AG04449 (cell line): ENCODE data around the gene GOT1.

Source experiments
- CTCF ChIA-PET: fragments of 350-600 bp; formaldehyde crosslinking; extraction: SDS; loops from one replicate; lab custom pipeline; 2021; ENCODE audit warnings: antibody characterized with exemption; lab: Yijun Ruan, JAX
- POLR2A ChIA-PET: fragments of 400-600, 350-600 bp; formaldehyde crosslinking; extraction: SDS; loops from one replicate; lab custom pipeline; 2020; ENCODE audit warnings: antibody characterized with exemption, inconsistent platforms; lab: Yijun Ruan, JAX
- DNase-seq: peaks from one replicate; pipeline ENCODE4 v3.0.0-alpha.2; 2010; ENCODE audit warnings: low read depth, low spot score
- H3K4me3 ChIP-seq: 2 replicates; pipeline ENCODE4 v1.5.1; 2011; ENCODE audit warnings: low read depth, mild to moderate bottlenecking, control low read depth, low read length
- TF ChIP-seq, protein P1 (sequence below): IDR thresholded peaks from one replicate; pipeline ENCODE4 v1.5.1; 2011; ENCODE audit warnings: mild to moderate bottlenecking, moderate library complexity, low read length, control low read depth, inconsistent platforms; ENCODE audit not compliant: insufficient read depth; ENCODE audit errors: missing control alignments

GOT1 gene

DNA sequence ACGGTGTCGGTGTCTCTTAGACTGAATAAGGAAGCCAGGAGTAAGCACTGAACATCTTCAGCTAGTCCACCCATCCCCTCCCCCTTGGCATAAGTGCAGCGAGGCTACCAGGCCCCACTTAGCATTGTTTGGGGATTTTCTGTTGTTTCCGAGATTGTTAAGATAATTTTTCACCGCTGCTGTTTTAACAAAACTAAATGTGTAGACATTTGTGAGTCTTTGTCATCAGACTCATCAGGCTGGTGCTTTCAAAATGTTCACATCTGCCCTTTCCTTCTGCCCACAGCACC, 21.0 kb upstream of the GOT1 start:
- TF ChIP-seq, protein P1, sequence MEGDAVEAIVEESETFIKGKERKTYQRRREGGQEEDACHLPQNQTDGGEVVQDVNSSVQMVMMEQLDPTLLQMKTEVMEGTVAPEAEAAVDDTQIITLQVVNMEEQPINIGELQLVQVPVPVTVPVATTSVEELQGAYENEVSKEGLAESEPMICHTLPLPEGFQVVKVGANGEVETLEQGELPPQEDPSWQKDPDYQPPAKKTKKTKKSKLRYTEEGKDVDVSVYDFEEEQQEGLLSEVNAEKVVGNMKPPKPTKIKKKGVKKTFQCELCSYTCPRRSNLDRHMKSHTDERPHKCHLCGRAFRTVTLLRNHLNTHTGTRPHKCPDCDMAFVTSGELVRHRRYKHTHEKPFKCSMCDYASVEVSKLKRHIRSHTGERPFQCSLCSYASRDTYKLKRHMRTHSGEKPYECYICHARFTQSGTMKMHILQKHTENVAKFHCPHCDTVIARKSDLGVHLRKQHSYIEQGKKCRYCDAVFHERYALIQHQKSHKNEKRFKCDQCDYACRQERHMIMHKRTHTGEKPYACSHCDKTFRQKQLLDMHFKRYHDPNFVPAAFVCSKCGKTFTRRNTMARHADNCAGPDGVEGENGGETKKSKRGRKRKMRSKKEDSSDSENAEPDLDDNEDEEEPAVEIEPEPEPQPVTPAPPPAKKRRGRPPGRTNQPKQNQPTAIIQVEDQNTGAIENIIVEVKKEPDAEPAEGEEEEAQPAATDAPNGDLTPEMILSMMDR: no peak
- DNase-seq: no peak
- ChIA-PET CTCF (interaction anchor here (4.4 kb wide), 1 partner anchor 15 kb away, joined by 29 read pairs; no protein-coding TSS in a partner anchor), POLR2A (no interaction called here)
- H3K4me3 ChIP-seq: no peak overlapping the region

DNA sequence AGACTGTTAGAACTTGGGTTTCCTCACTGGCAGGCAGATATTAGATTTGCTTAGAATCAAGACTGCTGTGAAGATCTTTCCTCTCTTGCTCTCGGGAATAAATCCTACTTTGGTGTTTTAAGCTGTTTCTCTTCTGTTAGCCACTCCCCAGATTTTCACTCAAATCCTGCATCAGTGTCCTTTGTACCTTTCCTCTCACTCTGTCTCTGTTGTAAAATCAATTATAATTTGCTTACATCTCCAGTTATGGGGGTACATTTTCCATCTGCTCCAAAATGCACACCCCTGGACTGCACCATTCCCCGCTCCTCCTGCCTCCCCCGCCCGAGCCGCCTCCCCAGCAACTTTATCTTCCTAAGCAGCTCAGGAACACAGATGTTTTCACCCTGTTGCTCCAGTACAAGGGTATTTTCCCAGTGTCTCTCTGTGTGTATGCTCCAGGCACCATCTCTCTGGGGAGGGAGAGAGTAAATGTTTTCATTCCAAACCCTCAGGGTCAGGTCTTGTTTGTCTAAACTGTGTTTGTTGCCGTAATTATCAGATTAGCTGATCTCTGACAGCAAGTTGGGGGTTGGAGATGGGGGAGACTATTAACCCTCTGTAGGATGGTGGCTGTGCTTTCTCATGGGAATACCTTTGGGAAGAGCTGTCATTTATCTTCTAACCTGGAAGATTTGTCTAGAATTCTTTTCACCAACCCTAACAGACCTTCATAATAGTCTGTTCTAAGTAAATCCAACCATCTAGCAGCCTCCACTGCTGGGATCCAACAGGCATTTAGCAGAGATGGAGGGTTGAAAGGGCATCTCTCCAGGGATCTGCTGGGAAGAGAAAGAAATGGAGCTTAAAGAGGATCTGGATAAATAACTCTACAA, 20.4 kb upstream of the GOT1 start:
- CTCF ChIA-PET: interaction anchor here (0.9 to 4.4 kb wide), 2 partner anchors 15 to 98 kb away, joined by 3 to 29 read pairs; no protein-coding TSS in a partner anchor
- H3K4me3 ChIP-seq: no peak overlapping the region
- no peak for DNase-seq
- TF ChIP-seq, protein P1: no peak
- POLR2A ChIA-PET: no interaction called here

DNA sequence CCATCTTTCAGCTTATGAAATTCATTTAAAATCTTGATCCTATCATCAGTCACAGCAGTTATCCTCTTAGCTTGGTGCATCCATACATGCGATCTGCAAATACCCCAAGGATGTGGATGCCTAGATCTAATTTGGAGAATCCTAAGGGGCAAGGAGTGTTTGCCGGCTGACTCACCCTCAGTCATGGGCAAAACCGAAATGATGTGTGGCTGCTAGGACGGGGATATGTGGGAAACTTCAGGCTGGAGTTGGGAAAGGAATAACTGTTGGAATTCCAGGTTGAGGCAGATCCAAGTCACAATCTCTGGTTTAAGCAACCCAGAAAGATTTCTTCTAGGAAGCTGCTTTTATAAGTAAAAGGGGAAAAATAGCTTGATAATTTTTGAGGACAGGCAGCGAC, 19.7 kb upstream of the GOT1 start:
- H3K4me3 ChIP-seq: no peak overlapping the region
- TF ChIP-seq, protein P1: no peak
- ChIA-PET POLR2A (no interaction called here), CTCF (interaction anchor here (0.9 to 4.4 kb wide), 2 partner anchors 14 to 99 kb away, joined by 3 to 29 read pairs; no protein-coding TSS in a partner anchor)
- DNase-seq: no peak

DNA sequence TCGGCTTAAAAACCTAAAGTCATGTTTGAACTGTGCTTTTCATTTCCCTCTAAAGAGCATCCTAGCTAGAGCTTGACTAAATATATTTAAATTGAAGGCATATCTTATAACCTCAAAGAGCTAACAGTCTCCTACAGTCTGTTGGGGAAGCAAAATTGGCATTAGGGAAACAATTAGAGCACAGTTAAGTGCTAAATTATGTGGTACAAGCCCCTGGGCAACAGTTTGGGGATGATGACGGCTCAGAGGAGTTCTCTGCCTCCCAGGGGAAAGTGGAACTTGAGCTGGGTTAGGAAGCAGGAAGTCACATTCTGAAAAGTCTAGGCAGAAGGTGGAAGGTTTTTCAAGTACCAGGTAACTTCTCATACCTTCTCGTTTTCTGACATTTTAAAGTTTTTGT, 18.6 kb upstream of the GOT1 start:
- DNase-seq: no peak
- H3K4me3 ChIP-seq: no peak overlapping the region
- ChIA-PET POLR2A (no interaction called here), CTCF (interaction anchor here (0.8 to 4.4 kb wide), 3 partner anchors 13 to 163 kb away, joined by 3 to 29 read pairs (median 5); no protein-coding TSS in a partner anchor)
- TF ChIP-seq, protein P1: no peak

DNA sequence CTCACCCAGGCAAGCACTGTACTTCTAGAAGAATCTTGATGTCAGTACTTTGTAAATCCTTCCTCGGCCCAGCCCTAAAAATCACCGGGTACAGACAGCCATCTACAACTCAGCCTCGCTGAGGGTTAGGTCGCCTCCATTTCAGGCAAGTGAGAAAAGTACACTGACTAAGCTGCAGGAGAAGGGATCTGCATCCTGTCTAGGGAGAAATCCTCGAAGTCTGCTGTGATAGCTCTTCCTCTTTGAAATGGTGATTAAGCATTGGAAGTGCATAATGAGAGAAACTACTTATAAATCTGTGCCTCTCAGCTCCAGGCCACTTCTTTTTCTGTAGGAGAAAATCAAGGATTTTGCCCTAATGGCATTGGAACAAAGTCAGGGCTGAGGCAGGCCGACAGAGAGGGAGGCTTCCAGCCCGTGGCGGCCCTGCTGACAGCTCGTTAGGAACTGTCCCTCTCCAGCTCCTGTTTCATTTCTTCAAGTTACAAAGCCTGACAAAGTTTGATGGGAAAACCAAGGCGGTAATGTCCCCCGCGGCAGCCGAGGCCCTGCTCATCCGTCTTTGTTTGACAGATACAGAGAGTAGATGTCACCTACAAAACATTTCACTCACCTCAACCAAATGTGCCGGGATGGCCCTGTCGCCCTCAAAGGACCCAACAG, 14.1 kb upstream of the GOT1 start:
- H3K4me3 ChIP-seq: no peak overlapping the region
- ChIA-PET CTCF (interaction anchor here (1.1 to 5.8 kb wide), 3 partner anchors 9 to 168 kb away, joined by 3 to 37 read pairs (median 21); no protein-coding TSS in a partner anchor), POLR2A (interaction anchor here (1.0 kb wide), 1 partner anchor 177 kb away, joined by 3 read pairs; no protein-coding TSS in a partner anchor)
- DNase-seq: no peak
- TF ChIP-seq, protein P1: no peak

DNA sequence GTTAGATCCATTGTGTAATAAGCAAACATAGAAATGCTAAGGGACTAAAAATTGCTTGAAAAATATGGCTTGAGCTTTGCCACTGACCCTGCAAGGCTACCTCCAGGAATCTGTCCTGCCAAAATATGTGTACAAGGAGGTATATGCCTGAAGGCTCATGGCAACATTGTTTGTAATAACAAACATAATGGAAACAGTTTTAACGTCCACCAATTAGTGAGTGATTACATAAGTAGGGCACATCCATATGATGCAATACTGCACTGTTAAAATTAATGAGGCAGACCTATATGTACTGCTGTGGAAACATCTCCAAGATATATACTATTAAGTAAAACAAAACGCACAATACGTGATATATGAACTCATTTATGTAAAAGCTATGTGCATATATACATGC, 13.1 kb upstream of the GOT1 start:
- no peak overlapping the region for H3K4me3 ChIP-seq
- TF ChIP-seq, protein P1: no peak
- ChIA-PET CTCF (interaction anchor here (1.1 to 5.8 kb wide), 3 partner anchors 8 to 169 kb away, joined by 3 to 37 read pairs (median 21); no protein-coding TSS in a partner anchor), POLR2A (no interaction called here)
- DNase-seq: no peak
